RPMI8226 (cell line): ENCODE results near the gene ALOX12.
"Not testable (repeated sequence)": the region's sequence is repeated elsewhere in the genome, so short reads cannot be mapped to it uniquely, and the experiment has no call there.

Experiments used
- DNase-seq: peaks from one replicate; pipeline ENCODE4 v3.0.0-alpha.2; 2015

Gene ALOX12, protein sequence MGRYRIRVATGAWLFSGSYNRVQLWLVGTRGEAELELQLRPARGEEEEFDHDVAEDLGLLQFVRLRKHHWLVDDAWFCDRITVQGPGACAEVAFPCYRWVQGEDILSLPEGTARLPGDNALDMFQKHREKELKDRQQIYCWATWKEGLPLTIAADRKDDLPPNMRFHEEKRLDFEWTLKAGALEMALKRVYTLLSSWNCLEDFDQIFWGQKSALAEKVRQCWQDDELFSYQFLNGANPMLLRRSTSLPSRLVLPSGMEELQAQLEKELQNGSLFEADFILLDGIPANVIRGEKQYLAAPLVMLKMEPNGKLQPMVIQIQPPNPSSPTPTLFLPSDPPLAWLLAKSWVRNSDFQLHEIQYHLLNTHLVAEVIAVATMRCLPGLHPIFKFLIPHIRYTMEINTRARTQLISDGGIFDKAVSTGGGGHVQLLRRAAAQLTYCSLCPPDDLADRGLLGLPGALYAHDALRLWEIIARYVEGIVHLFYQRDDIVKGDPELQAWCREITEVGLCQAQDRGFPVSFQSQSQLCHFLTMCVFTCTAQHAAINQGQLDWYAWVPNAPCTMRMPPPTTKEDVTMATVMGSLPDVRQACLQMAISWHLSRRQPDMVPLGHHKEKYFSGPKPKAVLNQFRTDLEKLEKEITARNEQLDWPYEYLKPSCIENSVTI

DNA sequence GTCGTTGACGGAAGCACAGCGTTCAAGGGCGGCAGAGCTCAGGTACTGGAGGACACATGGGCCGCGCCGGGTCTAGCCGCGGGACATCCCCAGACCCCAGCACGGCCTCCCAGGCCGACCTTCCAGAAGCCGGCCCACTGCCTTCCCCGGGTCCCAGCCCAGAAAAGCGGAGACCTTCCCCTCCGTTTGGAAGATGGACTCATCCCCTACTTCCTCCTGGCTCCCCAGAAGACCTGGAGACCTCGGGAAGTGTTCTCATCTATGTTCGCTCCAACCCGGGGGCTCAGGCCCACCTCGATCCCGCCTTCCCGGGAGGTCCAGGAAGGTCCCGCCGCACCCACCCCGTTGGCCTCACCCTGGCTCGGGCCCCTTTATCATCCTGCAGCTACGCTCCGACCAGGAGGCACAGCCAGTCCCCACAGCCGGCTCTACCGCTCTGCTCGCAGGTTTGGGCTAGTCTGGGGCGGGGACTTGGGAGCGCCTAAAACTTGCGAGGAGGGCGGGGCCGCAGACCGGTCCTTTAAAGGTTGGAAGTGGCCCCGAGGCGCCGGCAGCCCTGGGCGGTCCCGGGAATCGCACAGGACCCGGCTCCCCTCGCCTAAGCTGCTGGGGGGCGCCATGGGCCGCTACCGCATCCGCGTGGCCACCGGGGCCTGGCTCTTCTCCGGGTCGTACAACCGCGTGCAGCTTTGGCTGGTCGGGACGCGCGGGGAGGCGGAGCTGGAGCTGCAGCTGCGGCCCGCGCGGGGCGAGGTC lies at the start of gene ALOX12:
TSS of gene ALOX12 (plus strand) at position 550 of the 756 bp plus-strand sequence. CDS start at position 619, 69 bp downstream.
- DNase-seq: no peak

DNA sequence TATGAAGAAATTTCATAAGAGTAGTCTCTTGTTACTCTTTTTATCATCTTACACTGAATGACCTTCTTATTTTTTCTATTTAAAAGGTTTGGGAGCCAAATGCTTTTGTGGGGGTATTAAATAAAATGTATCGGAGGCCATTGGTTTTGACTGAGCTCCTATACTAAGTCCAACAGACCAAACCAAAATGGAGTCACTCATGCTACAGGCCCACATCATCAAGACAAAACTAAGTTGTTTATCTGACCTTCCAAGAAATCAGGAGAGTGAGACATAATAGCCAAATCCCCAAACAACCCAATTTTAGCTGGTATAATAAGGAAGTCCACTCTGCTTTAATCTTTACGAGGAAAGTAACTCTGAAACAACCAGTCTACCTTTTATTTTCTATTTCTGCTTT lies 48.1 kb upstream of the ALOX12 start:
- DNase-seq: no peak

- DNase-seq: no peak
Observed at GRCh38 chr17:6948562-6948961, 47.3 kb upstream of the ALOX12 start.

- DNase-seq: no peak
Observed at GRCh38 chr17:6948976-6949375, 46.9 kb upstream of the ALOX12 start.

GRCh38 chr17:6950938-6951337 lies 44.9 kb upstream of the ALOX12 start:
- DNase-seq: not testable (repeated sequence)

GRCh38 chr17:6953689-6954088 lies 42.2 kb upstream of the ALOX12 start:
- DNase-seq: no peak

DNA sequence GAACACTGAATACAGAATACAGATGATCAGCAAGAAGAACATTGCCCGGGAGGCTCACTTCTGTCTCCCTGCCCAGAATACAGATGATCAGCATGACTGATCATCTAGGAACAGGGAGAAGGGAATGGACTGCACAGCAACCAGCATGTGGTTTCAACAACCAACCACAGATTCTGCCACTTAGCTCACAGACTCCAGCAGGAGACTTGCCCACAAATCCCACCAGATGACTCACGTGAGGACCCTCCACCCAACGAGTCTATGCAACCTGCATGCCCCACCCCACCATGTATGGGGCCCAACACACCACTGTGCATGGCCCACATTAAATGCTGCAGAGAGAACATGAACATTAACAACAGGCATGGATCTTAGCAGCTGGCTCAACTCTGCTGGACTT lies 36.1 kb upstream of the ALOX12 start:
- no peak for DNase-seq

- no peak for DNase-seq
Observed at GRCh38 chr17:6969323-6969726, 26.5 kb upstream of the ALOX12 start.

GRCh38 chr17:6970992-6971391 lies 24.9 kb upstream of the ALOX12 start:
- DNase-seq: no peak

- DNase-seq: not testable (repeated sequence)
Observed at GRCh38 chr17:6979440-6979839, 16.4 kb upstream of the ALOX12 start.

GRCh38 chr17:6981426-6981825 lies 14.4 kb upstream of the ALOX12 start:
- DNase-seq: peak; percentile 4

DNA sequence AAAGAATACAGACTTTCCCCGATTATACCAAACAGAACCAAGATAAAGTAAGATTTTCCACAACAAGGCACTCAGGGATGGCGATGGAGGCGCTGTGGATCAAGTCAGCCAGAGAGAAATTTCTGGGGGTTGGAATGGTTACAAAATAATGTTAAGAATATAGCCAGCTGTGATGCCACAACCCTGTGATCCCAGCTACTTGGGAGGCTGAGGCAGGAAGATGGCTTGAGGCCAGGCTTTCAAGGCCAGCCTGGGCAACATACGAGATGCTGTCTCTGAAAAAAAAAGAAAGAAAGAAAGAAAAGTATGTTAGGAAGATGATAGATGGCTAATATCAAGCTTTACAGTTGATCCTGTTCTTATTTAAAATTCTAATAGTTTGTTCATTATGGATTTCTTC lies 10.6 kb upstream of the ALOX12 start:
- DNase-seq: no peak

DNA sequence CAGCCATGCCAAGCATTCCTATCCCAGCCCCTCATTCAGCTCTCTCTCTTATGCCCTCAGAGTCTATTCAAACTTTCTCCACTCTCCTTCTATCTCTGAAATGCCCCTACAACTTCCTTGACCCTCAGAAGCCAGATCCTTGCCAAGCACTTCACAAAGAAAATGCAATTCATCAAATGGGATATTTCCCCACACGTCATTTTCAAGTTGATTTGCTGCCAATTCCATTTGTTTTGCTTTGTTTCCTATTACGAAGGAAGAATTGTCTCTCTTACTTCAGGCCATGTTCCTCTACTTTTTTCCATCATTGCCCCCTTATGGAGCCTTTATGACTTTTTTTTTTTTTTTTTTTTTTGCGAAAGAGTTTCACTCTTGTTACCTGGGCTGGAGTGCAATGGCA lies 9.2 kb upstream of the ALOX12 start:
- DNase-seq: no peak

DNA sequence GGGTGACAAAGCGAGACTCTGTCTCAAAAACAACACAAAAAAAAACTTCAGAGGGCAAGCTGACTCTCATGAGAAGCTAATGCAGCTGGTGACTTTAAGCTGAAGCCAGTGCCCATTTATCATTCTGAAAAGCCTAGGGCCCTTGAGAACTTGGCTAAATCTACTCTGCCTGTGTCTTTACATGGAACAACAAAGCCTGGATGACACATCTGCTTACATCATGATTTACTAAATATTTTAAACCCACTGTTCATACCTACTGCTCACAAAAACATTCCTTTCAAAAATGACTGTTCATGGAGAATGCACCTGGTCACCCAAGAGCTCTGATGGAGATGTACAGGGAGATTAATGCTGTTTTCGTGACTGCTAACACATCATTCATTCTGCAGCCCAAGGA lies 6.1 kb upstream of the ALOX12 start:
- no peak for DNase-seq

DNA sequence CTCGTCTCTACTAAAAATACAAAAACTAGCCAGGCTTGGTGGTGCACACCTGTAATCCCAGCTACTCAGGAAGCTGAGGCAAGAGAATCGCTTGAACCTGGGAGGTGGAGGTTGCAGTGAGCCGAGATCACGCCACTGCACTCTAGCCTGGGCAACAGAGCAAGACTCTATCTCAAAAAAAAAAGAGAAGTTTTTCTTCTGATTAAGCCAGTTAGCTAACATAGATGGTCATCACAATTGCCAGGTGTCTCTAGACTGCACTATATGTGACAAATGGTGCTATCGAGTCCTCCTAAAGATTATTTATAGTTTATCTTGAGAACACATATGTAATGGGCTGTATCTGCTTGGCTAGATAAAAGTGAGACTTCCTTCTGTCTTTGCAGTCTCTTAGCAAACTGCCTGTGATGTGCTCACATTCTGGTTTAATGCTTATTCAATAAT lies 2.2 kb upstream of the ALOX12 start:
- not testable (repeated sequence) for DNase-seq

DNA sequence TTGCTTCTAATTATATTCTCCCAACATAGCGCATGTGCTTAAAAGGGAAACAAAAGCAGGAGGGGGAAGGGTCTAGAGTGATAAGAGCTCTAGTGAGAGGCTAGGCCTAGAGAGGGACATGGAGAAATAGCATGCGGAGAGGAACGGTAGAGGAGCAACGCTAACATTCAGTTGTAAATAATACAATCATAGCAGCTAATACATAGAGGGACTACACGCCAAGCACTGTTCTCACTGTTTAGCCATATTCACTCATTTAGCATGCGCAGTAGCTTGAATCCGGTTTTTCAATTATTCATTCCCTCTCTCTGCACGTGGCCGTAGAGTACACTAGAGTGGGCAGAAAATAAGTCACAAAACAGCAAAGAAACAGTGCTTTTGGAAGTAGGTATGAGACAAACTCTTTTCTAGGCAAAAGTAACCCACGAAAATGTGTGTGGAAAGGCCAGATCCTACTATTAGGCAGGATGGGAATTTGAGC lies 1.7 kb upstream of the ALOX12 start:
- no peak for DNase-seq

- DNase-seq: no peak
Observed at GRCh38 chr17:6994666-6995256, 1.1 kb upstream of the ALOX12 start.

- no peak for DNase-seq
Observed at GRCh38 chr17:6996256-6997011, 585 bp downstream of the ALOX12 start.

DNA sequence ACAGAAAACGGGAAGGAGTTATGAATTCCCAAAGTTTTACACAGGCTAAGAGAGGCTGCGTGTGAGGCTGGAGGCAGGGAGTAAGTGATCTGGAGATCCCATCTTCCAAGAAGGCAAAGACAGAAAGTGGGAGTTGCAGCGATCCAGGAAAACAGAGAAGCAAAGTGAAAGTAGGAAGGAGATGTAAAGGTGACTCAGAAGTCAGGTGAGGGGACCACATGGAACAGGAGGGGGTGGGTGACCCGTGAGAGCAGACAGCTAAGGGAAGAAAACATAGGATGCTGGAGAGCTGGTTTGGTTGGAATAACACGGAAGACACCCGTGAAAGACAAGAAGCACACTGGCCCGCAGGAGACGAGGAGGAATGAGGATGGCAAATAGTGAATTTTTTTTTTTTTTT lies 1.3 kb downstream of the ALOX12 start:
- DNase-seq: no peak

DNA sequence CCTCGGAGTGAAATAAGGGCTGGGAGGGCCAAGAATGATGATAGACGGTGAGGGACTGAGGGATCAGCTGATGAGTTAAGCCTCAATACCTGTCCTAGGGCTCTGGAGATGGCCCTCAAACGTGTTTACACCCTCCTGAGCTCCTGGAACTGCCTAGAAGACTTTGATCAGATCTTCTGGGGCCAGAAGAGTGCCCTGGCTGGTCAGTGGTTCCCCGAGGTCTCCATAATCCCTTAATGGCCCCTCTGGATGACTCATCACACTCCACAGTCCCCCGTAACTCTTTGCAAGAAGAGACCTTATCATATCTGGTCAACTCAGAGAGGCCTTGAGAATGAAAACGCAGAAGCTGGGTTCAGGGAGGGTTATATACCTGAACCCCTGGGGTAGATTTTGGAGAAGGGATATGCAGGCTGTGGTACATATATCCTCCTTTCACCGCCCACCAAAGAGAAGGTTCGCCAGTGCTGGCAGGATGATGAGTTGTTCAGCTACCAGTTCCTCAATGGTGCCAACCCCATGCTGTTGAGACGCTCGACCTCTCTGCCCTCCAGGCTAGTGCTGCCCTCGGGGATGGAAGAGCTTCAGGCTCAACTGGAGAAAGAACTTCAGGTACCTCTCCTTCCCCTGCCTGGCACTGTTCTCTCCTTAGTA lies 3.1 kb downstream of the ALOX12 start:
- DNase-seq: no peak

GRCh38 chr17:7001318-7001961 lies 5.6 kb downstream of the ALOX12 start:
- peak; percentile 40 for DNase-seq
